ENCODE measurements around the gene BUD23.

The BUD23 gene

GRCh38 chr7:73742753-73743641, 59.6 kb downstream of the BUD23 start:
- no peak for DNase-seq (ENCODE audit: low read depth in 2 of 2)

- DNase-seq (ENCODE audit: low read depth in 2 of 2), result no peak
These were observed 63.0 kb downstream of the BUD23 start for GRCh38 chr7:73746378-73746777.

Measured in stimulated activated CD4-positive, alpha-beta T cell treated with anti-CD3 and anti-CD28 coated beads, Interleukin-1b, Interleukin-23, amount 100 ng/mL, for 1 hour (primary cell).